ENCODE results near the gene BZW2.
"Not testable (repeated sequence)": the region's sequence is repeated elsewhere in the genome, so short reads cannot be mapped to it uniquely, and the experiment has no call there.

BZW2 gene

GRCh38 chr7:16675277-16675676, 29.3 kb downstream of the BZW2 start:
- DNase-seq, result no peak

- DNase-seq, result no peak
These were observed 32.1 kb downstream of the BZW2 start for GRCh38 chr7:16677978-16678494.

GRCh38 chr7:16678645-16679566, 32.9 kb downstream of the BZW2 start:
- not testable (repeated sequence) for DNase-seq

- DNase-seq, result no peak
These were observed 39.0 kb downstream of the BZW2 start for GRCh38 chr7:16684935-16685334.

GRCh38 chr7:16685535-16685934, 39.6 kb downstream of the BZW2 start:
- no peak for DNase-seq

GRCh38 chr7:16688249-16688648, 42.3 kb downstream of the BZW2 start:
- no peak for DNase-seq

GRCh38 chr7:16691241-16691640, 45.3 kb downstream of the BZW2 start:
- no peak for DNase-seq

- DNase-seq, result no peak
These were observed 47.8 kb downstream of the BZW2 start for GRCh38 chr7:16693601-16694318.

- DNase-seq, result no peak
These were observed 48.8 kb downstream of the BZW2 start for GRCh38 chr7:16694806-16695205.

- no peak for DNase-seq
These were observed 49.7 kb downstream of the BZW2 start for GRCh38 chr7:16695621-16696237.

GRCh38 chr7:16697507-16698199, 51.7 kb downstream of the BZW2 start:
- DNase-seq, result no peak

- no peak for DNase-seq
These were observed 52.4 kb downstream of the BZW2 start for GRCh38 chr7:16698200-16698905.

GRCh38 chr7:16702441-16702840, 56.5 kb downstream of the BZW2 start:
- DNase-seq, result no peak

GRCh38 chr7:16708511-16708910, 62.5 kb downstream of the BZW2 start:
- no peak for DNase-seq

- DNase-seq, result no peak
These were observed 63.0 kb downstream of the BZW2 start for GRCh38 chr7:16708980-16709379.

- no peak for DNase-seq
These were observed 64.7 kb downstream of the BZW2 start for GRCh38 chr7:16710651-16711050.

GRCh38 chr7:16711730-16712129, 65.7 kb downstream of the BZW2 start:
- DNase-seq, result no peak

GRCh38 chr7:16712916-16713315, 66.9 kb downstream of the BZW2 start:
- DNase-seq, result no peak

- DNase-seq, result no peak
These were observed 69.9 kb downstream of the BZW2 start for GRCh38 chr7:16715928-16716327.

GRCh38 chr7:16718111-16718656, 72.2 kb downstream of the BZW2 start:
- no peak for DNase-seq

- no peak for DNase-seq
These were observed 73.7 kb downstream of the BZW2 start for GRCh38 chr7:16719699-16720098.

GRCh38 chr7:16721541-16721940, 75.6 kb downstream of the BZW2 start:
- no peak for DNase-seq

Measured in femur (tissue), 1 donor.